Common myeloid progenitor, CD34-positive (primary cell): ENCODE results near the gene TNPO3.
"Not testable (repeated sequence)": the region's sequence is repeated elsewhere in the genome, so short reads cannot be mapped to it uniquely, and the experiment has no call there.

Experiments
- CTCF ChIA-PET: fragments of 350-600 bp; sonication (Branson Sonifier 250); formaldehyde crosslinking; loops from one replicate; lab custom pipeline; 2021; ENCODE audit warnings: antibody characterized with exemption; lab: Charles Lee
- POLR2A ChIA-PET: fragments of 350-600 bp; sonication (Branson Sonifier 250); formaldehyde crosslinking; loops from one replicate; lab custom pipeline; 2021; ENCODE audit warnings: antibody characterized with exemption; lab: Charles Lee
- DNase-seq, 3 donors: peaks; one replicate each; pipeline versions ENCODE4 v3.0.0 to v3.0.0-alpha.2; 2013
- H3K27ac ChIP-seq, 2 experiments: 1 replicate in 1 of 2; 2 replicates in 1 of 2; pipeline ENCODE4 v1.7.0; 2013; ENCODE audit warnings: inconsistent platforms in 2 of 2, low read length in 2 of 2, mild to moderate bottlenecking in 2 of 2, low read depth in 1 of 2, moderate library complexity in 1 of 2; ENCODE audit not compliant: severe bottlenecking in 2 of 2, insufficient read depth in 1 of 2, poor library complexity in 1 of 2
- H3K27me3 ChIP-seq, 5 experiments: replicated peaks in 2 of 5; 1 replicate in 3 of 5; 2 replicates in 2 of 5; pipeline versions ENCODE4 v1.6.1 to v1.7.0; 2013; ENCODE audit warnings: low read length in 4 of 5, mild to moderate bottlenecking in 2 of 5, moderate library complexity in 2 of 5, inconsistent platforms in 1 of 5; ENCODE audit not compliant: insufficient read depth in 5 of 5, control insufficient read depth in 4 of 5
- H3K36me3 ChIP-seq, 4 experiments: 1 replicate in 2 of 4; 2 replicates in 2 of 4; pipeline versions ENCODE4 v1.6.1 to v1.7.0; 2013; ENCODE audit warnings: low read length in 3 of 4, control low read depth in 1 of 4, mild to moderate bottlenecking in 1 of 4; ENCODE audit not compliant: control insufficient read depth in 4 of 4, insufficient read depth in 4 of 4
- H3K4me1 ChIP-seq, 4 experiments: 1 replicate in 3 of 4; 2 replicates in 1 of 4; pipeline versions ENCODE4 v1.6.1 to v1.7.1; 2013; ENCODE audit warnings: low read length in 3 of 4, mild to moderate bottlenecking in 3 of 4, control low read depth in 1 of 4, inconsistent platforms in 1 of 4, moderate library complexity in 1 of 4; ENCODE audit not compliant: control insufficient read depth in 4 of 4, insufficient read depth in 4 of 4; ENCODE audit errors: control extremely low read depth in 1 of 4
- H3K4me3 ChIP-seq, 7 experiments: 1 replicate in 4 of 7; 2 replicates in 3 of 7; pipeline versions ENCODE4 v1.5.1 to v1.7.0; 2013; ENCODE audit warnings: mild to moderate bottlenecking in 7 of 7, low read length in 6 of 7, moderate library complexity in 6 of 7, inconsistent platforms in 2 of 7, low read depth in 2 of 7, control low read depth in 1 of 7; ENCODE audit not compliant: insufficient read depth in 4 of 7, control insufficient read depth in 1 of 7; ENCODE audit errors: extremely low read depth in 1 of 7
- H3K9me3 ChIP-seq, 5 experiments: 1 replicate in 4 of 5; 2 replicates in 1 of 5; pipeline versions ENCODE4 v1.6.1 to v1.7.1; 2013; ENCODE audit warnings: low read length in 4 of 5, mild to moderate bottlenecking in 2 of 5, inconsistent platforms in 1 of 5, low read depth in 1 of 5, moderate library complexity in 1 of 5; ENCODE audit not compliant: control insufficient read depth in 4 of 5, insufficient read depth in 2 of 5; ENCODE audit errors: control extremely low read depth in 1 of 5
- WGBS: methylation state at CpG from one replicate; pipeline ENCODE4 v1.1.5; 2013; ENCODE audit not compliant: insufficient coverage; 5-methylcytosine and 5-hydroxymethylcytosine counted together

TNPO3 gene

DNA sequence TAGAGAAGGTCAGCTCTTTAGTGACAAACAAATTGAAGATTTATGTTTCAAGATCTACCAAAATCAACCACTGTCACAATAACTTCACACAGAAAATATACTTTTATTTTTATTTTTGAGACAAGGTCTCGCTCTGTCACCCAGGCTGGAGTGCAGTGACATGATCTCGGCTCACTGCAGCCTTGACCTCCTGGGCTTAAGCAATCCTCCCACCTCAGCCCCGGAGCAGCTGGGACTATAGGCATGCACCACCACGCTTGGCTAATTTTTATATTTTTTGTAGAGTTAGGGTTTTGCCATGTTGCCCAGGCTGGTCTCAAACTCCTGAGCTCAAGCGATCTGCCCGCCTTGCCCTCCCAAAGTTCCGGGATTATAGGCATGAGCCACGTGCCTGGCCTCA is 60.4 kb downstream of the TNPO3 start:
- CTCF ChIA-PET, H3K9me3 ChIP-seq, POLR2A ChIA-PET, DNase-seq, H3K27ac ChIP-seq, H3K4me1 ChIP-seq, H3K4me3 ChIP-seq, H3K27me3 ChIP-seq: not testable (repeated sequence)
- peaks cover 21 to 68% (median 44%) of the 10 kb centered on the region in 4 experiments for H3K36me3 ChIP-seq
- 99% methylated on average over 7 of the region's 8 CpGs for WGBS

DNA sequence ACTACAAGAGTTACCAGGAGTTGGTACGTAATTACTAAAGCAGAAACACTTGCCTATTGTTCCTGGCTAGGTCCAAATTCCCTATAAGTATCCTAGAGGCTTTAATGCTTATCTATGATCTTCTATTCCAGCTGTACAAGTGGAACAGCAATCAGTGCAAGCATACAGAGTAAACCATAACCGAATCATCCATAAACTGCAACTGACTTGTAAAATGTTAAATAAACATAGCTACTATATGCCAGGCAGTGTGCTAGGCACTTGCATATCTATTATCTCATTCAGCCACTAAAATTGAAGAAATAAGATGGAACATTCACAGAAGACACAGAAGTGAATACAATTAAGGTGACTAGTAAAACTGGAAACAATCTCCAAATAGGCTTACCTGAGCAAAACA is 61.5 kb downstream of the TNPO3 start:
- no peak overlapping the region for H3K4me3 ChIP-seq
- ChIA-PET POLR2A (interaction anchor here (1.0 kb wide), 1 partner anchor 10 kb away, joined by 3 read pairs; no protein-coding TSS in a partner anchor), CTCF (interaction anchor here (1.0 to 1.8 kb wide), 2 partner anchors 10 to 14 kb away, joined by 3 read pairs; no protein-coding TSS in a partner anchor)
- H3K27ac ChIP-seq = no peak overlapping the region
- no peaks in the 10 kb centered on the region for H3K27me3 ChIP-seq
- no peaks in the 10 kb centered on the region for H3K9me3 ChIP-seq
- no CpG with 5 or more reads among the region's 2 CpGs for WGBS
- H3K36me3 ChIP-seq = peaks cover 15 to 67% (median 43%) of the 10 kb centered on the region in 4 experiments
- DNase-seq = no peak
- no peaks in the 10 kb centered on the region for H3K4me1 ChIP-seq

- CTCF ChIA-PET = interaction anchor here (1.6 kb wide), 1 partner anchor 102 kb away, joined by 3 read pairs; no protein-coding TSS in a partner anchor
- no peak for DNase-seq
- POLR2A ChIA-PET = no interaction called here
Measured at GRCh38 chr7:128989961-128990360, 65.0 kb downstream of the TNPO3 start.

DNA sequence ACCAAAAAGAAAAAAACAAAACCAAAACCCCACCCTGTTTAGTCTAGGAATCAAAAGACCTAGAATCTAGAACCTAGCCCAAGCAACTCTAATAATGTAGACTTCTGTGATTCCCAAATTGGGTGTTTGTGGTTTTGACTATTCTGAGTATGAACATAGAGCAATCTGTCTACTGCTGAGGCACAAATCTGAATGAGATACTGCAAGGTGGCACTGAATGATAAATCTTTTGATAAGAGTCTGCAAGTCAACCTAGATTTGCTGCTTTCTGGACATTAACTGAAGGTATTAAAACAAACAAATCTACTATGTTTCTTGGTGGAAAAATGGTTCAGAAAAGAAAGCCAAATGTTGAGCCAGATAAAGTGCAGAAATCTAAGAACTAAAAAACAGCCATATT is 66.5 kb downstream of the TNPO3 start:
- POLR2A ChIA-PET = no interaction called here
- Histone ChIP-seq H3K9me3 (no peaks in the 10 kb centered on the region), H3K4me1 (no peaks in the 10 kb centered on the region), H3K4me3 (no peak overlapping the region), H3K27me3 (no peaks in the 10 kb centered on the region), H3K36me3 (peaks cover 27 to 79% (median 58%) of the 10 kb centered on the region in 4 experiments), H3K27ac (no peak overlapping the region)
- CTCF ChIA-PET = no interaction called here
- DNase-seq = no peak

More at GRCh38 chr7:128989961-128990360, 65.0 kb downstream of the TNPO3 start:
- 96% methylated on average over 5 of the region's 9 CpGs for WGBS
- Histone ChIP-seq H3K4me3 (no peak overlapping the region), H3K36me3 (peaks cover 23 to 76% (median 53%) of the 10 kb centered on the region in 4 experiments), H3K9me3 (no peaks in the 10 kb centered on the region), H3K27me3 (no peaks in the 10 kb centered on the region), H3K4me1 (no peaks in the 10 kb centered on the region), H3K27ac (no peak overlapping the region)

DNA sequence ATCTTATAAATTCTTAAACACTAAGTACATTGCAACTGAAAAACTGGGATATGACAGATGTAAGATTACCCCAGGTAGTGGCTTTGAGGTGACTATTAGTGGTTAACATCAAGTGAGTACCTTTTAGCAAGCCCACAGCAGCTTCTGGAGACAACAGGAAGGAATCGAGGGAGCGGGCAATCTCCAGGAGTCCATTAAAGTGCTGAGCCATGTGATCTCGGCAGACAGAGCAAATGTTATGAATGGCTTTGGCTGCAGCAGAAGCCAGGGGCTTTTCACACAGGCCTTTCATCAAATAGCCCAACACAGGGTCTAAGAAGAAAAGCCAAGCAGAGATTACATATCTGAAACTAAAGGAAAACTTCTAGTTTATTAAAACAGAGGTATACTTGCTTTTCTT is 68.3 kb downstream of the TNPO3 start:
- H3K36me3 ChIP-seq = peaks cover 40 to 86% (median 62%) of the 10 kb centered on the region in 4 experiments
- POLR2A ChIA-PET = no interaction called here
- no peaks in the 10 kb centered on the region for H3K27me3 ChIP-seq
- DNase-seq = no peak
- WGBS = 100% methylated on average over 3 of the region's 3 CpGs
- H3K4me1 ChIP-seq = no peaks in the 10 kb centered on the region
- no peak overlapping the region for H3K4me3 ChIP-seq
- CTCF ChIA-PET = interaction anchor here (0.6 to 1.9 kb wide), 6 partner anchors 12 to 192 kb away, joined by 3 to 4 read pairs (median 4); no protein-coding TSS in a partner anchor
- H3K27ac ChIP-seq = no peak overlapping the region
- H3K9me3 ChIP-seq = no peaks in the 10 kb centered on the region

DNA sequence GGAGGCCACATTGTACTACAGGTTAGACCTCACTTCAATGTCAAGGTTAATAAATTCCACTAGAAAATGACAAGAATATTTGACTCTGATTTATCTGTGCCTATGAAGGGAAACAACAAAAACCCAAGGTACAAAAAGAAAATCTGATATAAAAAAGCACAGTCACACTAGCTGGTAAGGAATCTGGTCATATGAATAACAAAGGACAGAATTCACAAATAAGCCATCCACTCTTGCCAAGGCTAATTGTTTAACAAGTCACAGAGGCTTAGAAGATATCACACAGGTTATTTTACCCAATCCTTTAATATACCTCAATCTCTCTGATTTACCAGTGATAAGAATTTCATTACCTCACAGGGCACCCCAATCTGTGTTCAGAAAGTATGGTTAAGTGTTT is 69.3 kb downstream of the TNPO3 start:
- ChIA-PET POLR2A (no interaction called here), CTCF (interaction anchor here (0.7 to 1.9 kb wide), 3 partner anchors 11 to 31 kb away, joined by 3 to 4 read pairs (median 3); no protein-coding TSS in a partner anchor)
- Histone ChIP-seq H3K4me3 (no peak overlapping the region), H3K27ac (no peak overlapping the region), H3K9me3 (no peaks in the 10 kb centered on the region), H3K36me3 (peaks cover 37 to 87% (median 63%) of the 10 kb centered on the region in 4 experiments), H3K27me3 (no peaks in the 10 kb centered on the region), H3K4me1 (no peaks in the 10 kb centered on the region)
- no peak for DNase-seq

DNA sequence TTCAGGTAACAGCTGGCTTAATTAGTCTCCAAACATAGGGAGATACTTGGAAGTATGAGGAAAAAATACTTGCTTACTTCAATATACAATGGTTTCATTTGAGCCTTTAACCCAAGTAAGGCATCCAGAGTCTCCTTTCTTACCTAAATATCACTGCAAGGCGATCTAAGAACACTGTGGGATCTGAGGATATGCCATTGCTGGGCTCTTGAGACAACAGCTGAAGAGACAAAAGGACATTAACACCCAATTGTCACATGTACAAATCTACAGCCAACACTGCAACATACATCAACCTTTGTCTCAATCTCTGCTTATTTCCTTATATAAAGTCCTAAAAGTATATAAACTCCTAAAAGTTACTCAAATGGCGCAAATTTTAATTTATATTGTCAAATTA is 72.8 kb downstream of the TNPO3 start:
- 100% methylated on average over 1 of the region's 2 CpGs for WGBS

More for the DNA sequence above, 72.8 kb downstream of the TNPO3 start:
- Histone ChIP-seq H3K9me3 (no peaks in the 10 kb centered on the region), H3K4me3 (no peak overlapping the region), H3K4me1 (no peaks in the 10 kb centered on the region), H3K36me3 (peaks cover 40 to 89% (median 63%) of the 10 kb centered on the region in 4 experiments), H3K27me3 (no peaks in the 10 kb centered on the region), H3K27ac (no peak overlapping the region)
- POLR2A ChIA-PET = no interaction called here
- no peak for DNase-seq
- CTCF ChIA-PET = interaction anchor here (1.6 kb wide), 1 partner anchor 105 kb away, joined by 3 read pairs; no protein-coding TSS in a partner anchor
